Ectodermal cell (in vitro differentiated cells): Measurements from ENCODE around the gene HBM.

Experiments
- H3K27ac ChIP-seq: 2 replicates; pipeline ENCODE4 v1.7.0; 2013; ENCODE audit warnings: mild to moderate bottlenecking, low read depth, low read length; ENCODE audit not compliant: insufficient read depth, poor library complexity, severe bottlenecking
- H3K27me3 ChIP-seq: 2 replicates; pipeline ENCODE4 v1.7.0; 2013; ENCODE audit warnings: mild to moderate bottlenecking, low read length; ENCODE audit not compliant: insufficient read depth, control insufficient read depth, poor library complexity, severe bottlenecking
- H3K36me3 ChIP-seq: one replicate; pipeline ENCODE4 v1.7.0; 2013; ENCODE audit warnings: low read length; ENCODE audit not compliant: control insufficient read depth, insufficient read depth
- H3K4me1 ChIP-seq: one replicate; pipeline ENCODE4 v1.7.0; 2013; ENCODE audit warnings: low read length; ENCODE audit not compliant: control insufficient read depth, insufficient read depth
- H3K4me3 ChIP-seq: 2 replicates; pipeline ENCODE4 v1.7.0; 2013; ENCODE audit warnings: low read depth, low read length, control low read depth; ENCODE audit not compliant: insufficient read depth
- H3K9me3 ChIP-seq: 2 replicates; pipeline ENCODE4 v1.7.0; 2013; ENCODE audit warnings: mild to moderate bottlenecking, low read length, moderate library complexity; ENCODE audit not compliant: control insufficient read depth
- WGBS, 2 experiments: methylation state at CpG; one replicate each; pipeline ENCODE4 v1.1.7; 2013; ENCODE audit warnings: missing lambda C conversion rate in 2 of 2; 5-methylcytosine and 5-hydroxymethylcytosine counted together

Gene HBM

GRCh38 chr16:125011-125410, 40.8 kb upstream of the HBM start:
- H3K36me3 ChIP-seq: no peaks in the 10 kb centered on the region
- WGBS, 2 experiments: 95 to 98% methylated on average over 3 of the region's 3 CpGs
- no peaks in the 10 kb centered on the region for H3K27me3 ChIP-seq
- H3K4me3 ChIP-seq: no peak overlapping the region
- H3K27ac ChIP-seq: no peak overlapping the region
- no peaks in the 10 kb centered on the region for H3K9me3 ChIP-seq
- no peaks in the 10 kb centered on the region for H3K4me1 ChIP-seq

DNA sequence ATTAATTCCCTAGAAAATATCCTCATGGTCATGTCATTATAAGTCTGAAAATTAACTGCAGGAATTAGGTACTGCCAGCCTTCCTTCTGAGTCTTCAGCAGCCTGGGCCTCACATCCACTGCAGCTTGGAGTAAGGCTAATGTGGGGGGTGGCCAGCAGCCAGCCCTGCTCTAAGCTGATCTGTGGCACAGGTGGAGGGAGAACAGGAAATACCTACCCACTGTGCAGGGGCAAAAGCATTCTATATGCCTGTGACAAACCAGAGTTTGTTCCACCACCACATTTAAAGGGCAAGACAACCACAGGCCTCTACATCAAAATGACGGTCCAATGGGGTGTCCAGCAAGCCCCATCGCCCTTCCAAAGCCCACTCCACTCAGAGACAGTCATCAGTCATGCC, 36.7 kb upstream of the HBM start:
- WGBS, 2 experiments: 93 to 96% methylated on average over 2 of the region's 2 CpGs
- no peaks in the 10 kb centered on the region for H3K4me1 ChIP-seq

GRCh38 chr16:130533-131173, 35.1 kb upstream of the HBM start:
- no peaks in the 10 kb centered on the region for H3K36me3 ChIP-seq
- no peak overlapping the region for H3K27ac ChIP-seq
- no peak overlapping the region for H3K4me3 ChIP-seq
- 94 to 96% methylated on average over 14 to 15 of the region's 15 CpGs for WGBS, 2 experiments
- no peaks in the 10 kb centered on the region for H3K27me3 ChIP-seq
- no peaks in the 10 kb centered on the region for H3K9me3 ChIP-seq
- no peaks in the 10 kb centered on the region for H3K4me1 ChIP-seq

More for the DNA sequence above, 36.7 kb upstream of the HBM start:
- Histone ChIP-seq H3K4me3 (no peak overlapping the region), H3K27ac (no peak overlapping the region), H3K27me3 (no peaks in the 10 kb centered on the region), H3K9me3 (no peaks in the 10 kb centered on the region), H3K36me3 (no peaks in the 10 kb centered on the region)

DNA sequence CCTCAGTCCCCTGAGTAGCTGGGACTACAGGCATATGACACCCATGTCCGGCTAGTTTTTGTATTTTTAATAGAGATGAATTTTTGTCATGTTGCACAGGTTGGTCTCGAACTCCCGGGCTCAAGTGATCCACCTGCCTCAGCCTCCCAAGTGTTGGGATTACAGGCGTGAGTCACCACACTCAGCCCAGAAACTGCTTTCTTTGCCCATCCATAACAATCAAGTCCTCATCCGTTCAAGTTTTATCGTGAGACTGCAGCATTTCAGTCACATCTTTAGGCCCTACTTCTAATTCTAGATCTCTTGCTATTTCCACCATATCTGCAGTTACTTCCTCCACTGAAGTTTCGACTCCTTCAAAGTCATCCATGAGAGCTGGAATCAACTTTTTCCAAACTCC, 33.7 kb upstream of the HBM start:
- Histone ChIP-seq H3K9me3 (no peaks in the 10 kb centered on the region), H3K27ac (no peak overlapping the region), H3K4me3 (no peak overlapping the region), H3K4me1 (no peaks in the 10 kb centered on the region), H3K27me3 (no peaks in the 10 kb centered on the region), H3K36me3 (no peaks in the 10 kb centered on the region)
- 90 to 92% methylated on average over 7 of the region's 7 CpGs for WGBS, 2 experiments

DNA sequence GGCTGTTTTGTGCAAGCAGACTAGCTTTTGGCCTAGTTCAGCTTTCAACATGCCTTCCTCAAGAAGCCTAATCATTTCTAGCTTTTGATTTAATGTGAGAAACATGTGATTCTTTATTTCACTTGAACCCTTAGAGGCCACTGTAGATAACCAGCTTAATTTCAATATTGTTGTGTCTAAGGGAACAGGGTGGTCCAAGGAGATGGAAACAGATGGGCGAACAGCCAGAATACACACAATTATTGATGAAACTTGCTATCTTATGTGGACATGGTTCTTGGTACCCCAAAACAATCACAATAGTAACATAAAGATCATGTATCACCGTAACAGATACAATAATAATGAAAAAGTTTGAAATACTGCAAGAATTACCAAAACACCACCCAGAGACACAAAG, 32.1 kb upstream of the HBM start:
- Histone ChIP-seq H3K27ac (no peak overlapping the region), H3K4me1 (no peaks in the 10 kb centered on the region), H3K4me3 (no peak overlapping the region), H3K9me3 (no peaks in the 10 kb centered on the region), H3K36me3 (no peaks in the 10 kb centered on the region), H3K27me3 (no peaks in the 10 kb centered on the region)
- WGBS, 2 experiments: 100% methylated on average over 1 to 2 of the region's 2 CpGs

DNA sequence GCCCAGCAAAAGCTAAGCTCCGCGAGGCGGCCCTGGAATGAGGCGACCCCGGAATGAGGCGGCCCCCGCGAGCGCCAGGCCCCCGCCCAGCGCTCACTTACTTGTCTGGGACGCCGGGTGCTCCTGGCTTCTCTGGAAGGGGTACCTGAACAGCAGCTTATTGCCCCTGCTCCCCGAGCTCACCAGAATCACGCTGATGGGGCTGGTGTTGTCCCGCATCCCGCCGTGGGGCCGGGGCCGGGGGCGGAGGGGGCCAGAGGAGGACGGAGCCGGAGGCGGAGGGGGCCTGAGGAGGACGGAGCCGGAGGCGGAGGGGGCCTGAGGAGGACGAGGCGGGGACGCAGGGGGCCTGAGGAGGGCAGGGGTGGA, 27.7 kb upstream of the HBM start:
- Histone ChIP-seq H3K4me1 (no peaks in the 10 kb centered on the region), H3K4me3 (peak overlapping the region; percentile 56), H3K27ac (peak overlapping the region; percentile 74), H3K36me3 (no peaks in the 10 kb centered on the region), H3K9me3 (no peaks in the 10 kb centered on the region), H3K27me3 (no peaks in the 10 kb centered on the region)
- WGBS, 2 experiments: 1 to 2% methylated on average over 22 to 26 of the region's 30 CpGs

DNA sequence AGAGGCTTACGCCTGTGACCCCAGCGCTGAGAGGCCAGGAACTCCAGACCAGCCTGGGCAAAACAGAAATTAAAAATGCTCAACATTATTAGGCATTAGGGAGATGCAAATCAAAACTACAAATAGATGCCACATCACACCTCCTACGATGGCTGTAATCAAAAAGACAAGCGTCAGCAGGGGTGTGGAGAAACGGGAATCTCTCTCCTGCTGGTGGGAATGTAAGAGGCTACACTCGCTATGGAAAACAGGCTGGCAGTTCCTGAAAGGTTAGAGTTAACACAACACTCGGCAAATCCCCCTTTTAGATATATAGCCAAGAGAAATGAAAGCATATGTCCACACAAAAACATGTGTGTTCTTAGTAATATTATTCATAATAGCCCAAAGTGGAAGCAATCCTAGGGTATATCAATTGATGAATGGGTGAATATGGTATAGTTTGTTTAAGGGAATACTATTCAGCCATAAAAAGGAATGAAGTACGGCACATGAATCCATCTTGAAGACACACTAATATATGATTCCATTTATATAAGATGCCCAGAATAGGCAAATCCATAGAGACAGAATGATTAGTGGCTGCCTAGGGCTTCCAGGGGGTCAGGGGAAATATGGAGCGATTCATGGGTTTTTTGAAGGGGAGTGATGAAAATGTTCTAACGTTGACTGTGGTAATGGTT, 25.5 kb upstream of the HBM start:
- no peak overlapping the region for H3K27ac ChIP-seq
- no peaks in the 10 kb centered on the region for H3K4me1 ChIP-seq
- H3K36me3 ChIP-seq: no peaks in the 10 kb centered on the region
- WGBS, 2 experiments: 75 to 79% methylated on average over 8 to 10 of the region's 10 CpGs
- H3K27me3 ChIP-seq: no peaks in the 10 kb centered on the region
- no peak overlapping the region for H3K4me3 ChIP-seq
- no peaks in the 10 kb centered on the region for H3K9me3 ChIP-seq

DNA sequence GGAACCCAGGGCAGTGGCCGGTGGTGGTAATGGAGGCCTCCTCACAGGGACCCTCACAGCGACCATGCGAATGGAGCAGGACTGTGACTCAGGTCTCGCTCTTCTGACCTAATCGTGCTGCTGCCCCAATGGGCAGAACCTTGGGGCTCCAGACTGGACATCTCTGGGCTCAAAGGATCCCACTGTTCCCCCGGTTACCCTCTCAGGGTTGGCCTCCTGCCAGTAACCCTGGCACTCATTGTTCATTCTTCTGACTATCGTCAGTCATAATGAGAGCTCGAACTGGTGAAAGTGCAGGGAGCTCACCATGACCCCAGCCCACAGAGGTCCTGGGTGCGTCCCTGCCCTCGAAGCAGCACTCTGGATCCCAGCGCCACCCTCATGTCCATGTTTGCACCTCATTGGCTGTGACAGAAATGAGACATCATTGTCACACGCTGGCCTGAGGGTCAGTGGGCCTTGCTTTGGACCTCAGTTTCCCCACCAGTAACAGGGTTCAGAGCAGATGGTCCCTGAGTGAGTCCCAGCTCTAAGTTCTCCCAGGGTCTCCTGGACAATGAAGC, 23.3 kb upstream of the HBM start:
- no peaks in the 10 kb centered on the region for H3K4me1 ChIP-seq
- H3K27ac ChIP-seq: no peak overlapping the region
- H3K27me3 ChIP-seq: no peaks in the 10 kb centered on the region
- no peaks in the 10 kb centered on the region for H3K36me3 ChIP-seq
- no peak overlapping the region for H3K4me3 ChIP-seq
- WGBS, 2 experiments: 91% methylated on average over 12 of the region's 12 CpGs
- H3K9me3 ChIP-seq: no peaks in the 10 kb centered on the region

DNA sequence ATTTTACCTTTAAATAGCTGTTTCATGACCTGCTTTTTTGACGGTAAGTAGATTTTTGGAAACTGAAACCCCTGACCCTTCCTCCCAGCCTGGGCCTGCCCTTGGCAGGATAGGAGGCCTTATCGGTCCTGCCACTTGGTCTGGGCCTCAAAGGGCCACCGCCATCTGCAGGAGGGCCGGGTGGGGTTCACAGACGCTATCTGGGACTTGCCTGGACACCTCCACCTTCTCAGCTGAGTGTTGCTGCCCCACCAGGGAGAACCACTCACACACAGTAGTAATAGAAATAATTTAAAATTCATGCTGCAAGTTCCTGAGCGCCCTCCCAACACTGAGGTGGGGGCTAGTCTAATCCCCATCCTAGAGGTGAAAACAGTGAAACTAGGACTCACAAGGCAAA, 22.7 kb upstream of the HBM start:
- Histone ChIP-seq H3K9me3 (no peaks in the 10 kb centered on the region), H3K27ac (no peak overlapping the region), H3K4me3 (no peak overlapping the region), H3K27me3 (peaks cover 2% of the 10 kb centered on the region), H3K4me1 (no peaks in the 10 kb centered on the region), H3K36me3 (no peaks in the 10 kb centered on the region)
- WGBS, 2 experiments: 90 to 95% methylated on average over 6 of the region's 6 CpGs

DNA sequence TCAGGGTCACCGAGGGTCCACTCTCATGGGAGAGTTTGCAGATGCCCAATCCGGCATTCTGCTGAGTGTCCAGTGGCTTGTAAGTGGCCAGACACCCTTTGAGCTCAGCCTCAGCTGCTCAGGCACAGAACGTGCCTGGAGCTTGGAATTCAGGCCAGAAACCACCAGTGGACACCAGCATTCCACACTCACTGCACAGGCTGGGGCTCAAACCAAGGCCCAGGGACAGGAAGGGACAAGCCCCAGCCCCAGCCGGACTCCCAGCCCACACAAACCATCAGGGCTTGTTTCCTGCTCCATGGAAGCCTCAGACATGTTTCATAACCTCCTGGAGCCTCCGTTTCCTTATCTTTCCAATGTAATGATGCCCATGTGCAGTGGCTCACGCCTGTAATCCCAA, 22.3 kb upstream of the HBM start:
- Histone ChIP-seq H3K27ac (no peak overlapping the region), H3K27me3 (peaks cover 6% of the 10 kb centered on the region), H3K9me3 (no peaks in the 10 kb centered on the region), H3K4me3 (no peak overlapping the region), H3K36me3 (no peaks in the 10 kb centered on the region), H3K4me1 (no peaks in the 10 kb centered on the region)
- WGBS, 2 experiments: 89 to 90% methylated on average over 6 of the region's 6 CpGs
